HG02678 (cell line): ENCODE data around the gene GABRB2.
A peak's percentile ranks its signal among the peaks of the same experiment; 100 is the strongest.
"Not testable (repeated sequence)": the region's sequence is repeated elsewhere in the genome, so short reads cannot be mapped to it uniquely, and the experiment has no call there.

Source experiments
- ATAC-seq: cut with Tn5 transposase; IDR thresholded peaks from one replicate; pipeline ENCODE4 v1.9.1; 2021; ENCODE audit warnings: mild to moderate bottlenecking, moderate library complexity; ENCODE audit not compliant: unreplicated experiment

GABRB2 gene

DNA sequence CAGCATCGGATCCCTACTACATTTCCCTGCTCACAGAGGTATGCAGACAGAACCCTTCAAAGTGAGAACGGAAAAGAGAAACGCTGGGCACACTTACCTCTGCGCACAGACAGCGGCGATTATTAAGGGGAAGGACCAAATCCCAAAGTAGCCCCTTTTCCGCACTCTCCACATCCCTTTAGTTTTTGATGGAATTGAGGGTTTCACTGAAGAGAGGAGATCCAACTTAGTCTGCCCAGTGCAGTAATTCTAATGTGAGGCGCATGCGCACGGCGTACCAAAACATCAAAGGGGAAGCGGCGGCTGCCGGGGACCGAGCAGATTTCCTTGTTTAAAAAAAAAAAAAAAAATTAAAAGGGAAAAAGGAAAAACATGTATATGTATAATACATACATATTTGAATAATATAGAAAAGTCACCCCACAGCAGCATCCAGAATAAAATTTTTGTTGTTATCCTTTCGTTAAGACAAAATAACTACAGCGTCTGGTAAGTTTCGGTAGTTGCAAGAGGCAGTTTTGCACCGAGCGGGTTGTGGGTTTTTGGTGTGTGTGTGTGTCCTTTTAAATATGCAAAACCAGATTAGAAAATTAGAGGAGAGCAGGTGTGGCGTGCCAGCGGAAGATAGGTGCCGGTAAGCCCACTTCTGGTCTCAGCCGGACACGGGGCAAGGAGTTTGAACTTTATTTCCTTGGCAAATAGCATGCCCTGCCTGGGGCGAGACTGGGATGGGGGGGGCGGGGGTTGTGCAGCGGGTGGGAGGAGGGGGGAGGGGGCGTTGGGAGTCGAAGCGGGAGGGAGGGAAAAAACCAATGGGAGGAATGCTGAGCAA lies at the start of gene GABRB2:
Gene GABRB2 (minus strand): TSS at position 256 of the 832 bp plus-strand sequence. CDS start 82 bp downstream, at position 174.
- peak; percentile 67 for ATAC-seq

GRCh38 chr5:161585798-161586197 lies 39.3 kb upstream of the GABRB2 start:
- no peak for ATAC-seq

DNA sequence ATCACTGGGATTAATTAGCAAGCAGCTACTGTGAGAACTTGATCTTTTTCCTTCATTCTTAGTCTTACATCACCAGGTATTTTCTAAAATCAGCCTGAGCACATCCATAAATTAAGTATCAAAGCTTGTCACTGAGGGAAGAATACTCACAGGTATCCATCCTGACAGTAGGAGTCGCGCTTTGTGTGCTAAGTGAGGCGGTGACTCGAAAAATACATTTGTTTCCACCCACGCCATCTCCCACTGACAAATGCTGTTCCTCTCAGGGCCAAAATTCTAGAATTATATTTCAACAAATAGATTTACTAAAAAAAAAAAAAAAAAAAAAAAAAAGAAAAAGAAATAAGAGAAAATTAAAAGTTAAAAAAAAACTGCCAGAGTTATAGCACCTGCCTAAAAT lies 34.1 kb upstream of the GABRB2 start:
- ATAC-seq = no peak

DNA sequence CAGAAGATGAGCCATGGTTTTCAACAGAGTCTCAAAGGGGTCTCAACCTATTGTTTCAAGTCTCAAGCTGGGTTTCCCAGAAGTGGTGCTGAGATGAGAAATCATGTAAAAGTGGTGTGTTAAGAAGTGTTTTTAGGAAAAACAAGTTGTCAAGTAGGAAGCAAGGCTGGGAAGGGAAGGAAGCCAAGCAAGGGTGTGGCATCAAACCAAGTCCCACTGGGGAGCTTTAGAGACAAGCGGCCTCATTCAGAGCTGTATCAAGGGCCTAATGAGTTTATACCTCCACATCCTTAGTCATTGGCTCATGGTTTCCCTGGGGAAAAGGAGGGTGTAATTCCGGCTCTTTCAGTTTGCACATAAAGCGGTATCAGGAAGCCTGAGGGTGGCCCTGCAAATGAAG lies 26.4 kb upstream of the GABRB2 start:
- ATAC-seq = no peak

GRCh38 chr5:161566081-161566480 lies 19.6 kb upstream of the GABRB2 start:
- no peak for ATAC-seq

DNA sequence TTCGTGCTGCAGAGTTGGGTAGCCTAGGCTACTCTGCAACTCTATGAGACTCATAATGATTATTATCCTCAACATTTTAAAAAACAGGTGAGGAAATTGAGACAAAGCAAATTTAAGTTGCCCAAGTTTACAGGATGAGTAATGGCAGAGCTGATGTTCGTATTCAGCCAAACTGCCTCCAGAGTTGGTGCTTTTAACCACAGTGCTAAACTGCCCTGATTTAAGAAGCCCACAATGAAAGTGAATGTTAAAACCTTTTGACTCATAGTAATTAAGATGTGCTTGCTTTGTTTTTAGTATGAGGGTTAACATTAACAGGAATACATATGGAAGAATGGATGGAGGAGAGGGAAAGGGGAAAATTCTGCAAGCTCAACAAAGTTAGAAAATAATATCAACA lies 15.9 kb upstream of the GABRB2 start:
- no peak for ATAC-seq

GRCh38 chr5:161549106-161549505 lies 2.6 kb upstream of the GABRB2 start:
- no peak for ATAC-seq

DNA sequence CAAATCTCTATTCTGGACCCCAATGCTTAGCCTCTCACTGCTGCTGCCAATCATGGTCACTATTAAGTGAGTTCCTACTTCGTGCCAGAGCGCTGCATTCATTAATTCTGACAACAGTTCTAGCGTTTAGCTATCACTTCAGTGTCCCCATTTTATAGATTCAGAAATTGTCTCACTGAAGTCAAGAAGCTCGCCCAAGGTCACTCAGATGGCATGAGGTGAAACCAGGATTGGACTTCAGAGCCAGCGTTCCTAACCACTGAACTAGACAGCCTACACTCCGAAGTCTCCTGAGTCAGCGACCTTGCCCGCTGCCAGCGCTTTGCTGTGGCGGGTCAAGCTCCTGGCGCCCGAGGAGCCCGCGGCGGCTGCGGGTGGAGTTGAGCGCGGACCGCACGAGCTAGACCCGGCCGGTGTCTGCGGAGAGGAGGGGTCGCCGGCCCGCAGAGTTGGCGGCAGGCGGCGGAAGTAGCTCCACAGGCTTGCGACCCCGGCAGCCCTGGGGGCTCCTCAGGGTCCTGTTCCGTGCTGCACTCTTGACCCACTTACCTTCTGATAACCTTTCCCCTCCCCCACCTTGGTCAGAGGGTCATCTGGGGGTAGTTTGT lies 2.1 kb upstream of the GABRB2 start:
- ATAC-seq = no peak

DNA sequence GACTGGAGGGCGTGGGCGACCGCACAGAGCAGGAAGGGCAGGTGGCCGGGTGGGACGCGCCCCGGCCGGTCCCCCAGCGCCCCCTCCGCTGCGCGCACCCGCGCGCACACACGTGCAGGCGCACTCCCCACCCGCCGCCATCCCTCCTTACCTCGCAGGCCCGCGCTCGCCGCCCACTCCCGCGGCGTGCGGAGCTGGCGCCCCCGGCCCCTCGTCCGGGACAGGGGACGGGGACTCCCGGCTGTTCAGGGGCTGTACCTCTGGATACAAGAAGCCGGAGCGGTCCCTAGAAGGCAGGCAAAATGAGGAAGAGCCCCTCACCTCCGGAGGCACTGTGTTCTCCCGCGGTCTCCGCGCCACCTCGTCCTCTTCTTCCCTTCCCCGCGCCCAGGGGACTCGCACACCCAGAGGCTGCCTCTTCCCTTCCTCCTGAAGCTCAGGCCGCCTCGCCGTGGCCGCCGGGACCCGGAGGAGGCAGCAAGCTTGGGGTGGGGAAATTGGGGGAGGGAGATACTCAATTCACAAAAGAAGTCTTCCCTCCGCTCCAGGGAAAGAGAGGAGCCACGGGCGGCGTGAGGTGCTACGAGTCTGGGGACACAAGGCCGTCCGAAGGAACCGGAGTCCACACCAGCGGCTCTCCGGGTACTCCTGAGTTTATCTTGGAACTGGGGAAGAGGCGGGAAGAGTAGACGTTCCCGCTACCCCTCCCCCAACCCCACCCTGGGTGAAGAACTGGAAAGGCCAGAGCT lies 1.4 kb upstream of the GABRB2 start:
- no peak for ATAC-seq

DNA sequence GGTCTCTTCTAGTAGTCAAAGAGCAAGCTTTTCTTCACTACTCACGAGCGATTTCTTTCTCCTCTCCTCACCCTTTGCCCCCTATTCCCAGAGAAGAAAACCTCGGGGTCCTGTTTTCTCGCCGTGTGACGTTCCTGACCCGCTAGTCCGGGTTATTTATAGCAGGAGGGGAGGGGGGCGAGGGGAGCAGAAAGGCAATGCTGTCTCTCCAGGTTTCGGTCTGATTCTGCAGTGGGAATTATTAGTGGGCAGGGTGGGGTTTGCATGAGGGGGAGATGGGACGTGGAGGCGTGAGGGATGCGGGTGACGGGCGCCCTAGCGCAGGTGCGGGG lies 847 bp upstream of the GABRB2 start:
- no peak for ATAC-seq

DNA sequence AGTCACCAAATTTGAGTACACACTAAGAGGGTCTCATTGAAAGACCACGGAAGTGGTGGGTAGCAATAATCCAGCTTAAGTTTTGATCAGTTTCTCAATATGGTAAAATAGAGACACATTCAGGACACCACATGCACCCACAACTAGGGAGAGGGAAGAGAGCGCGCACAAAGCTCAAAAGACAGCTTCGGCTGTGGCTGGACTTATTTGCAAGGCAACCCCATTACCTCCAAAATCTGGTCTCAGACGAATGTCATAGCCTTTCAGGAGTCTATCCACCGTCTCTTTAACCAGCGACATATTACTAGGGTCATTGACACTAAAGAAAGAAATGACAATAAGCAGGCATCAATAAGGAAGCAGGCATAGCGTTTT lies 443 bp downstream of the GABRB2 start:
- peak; percentile 1 for ATAC-seq

DNA sequence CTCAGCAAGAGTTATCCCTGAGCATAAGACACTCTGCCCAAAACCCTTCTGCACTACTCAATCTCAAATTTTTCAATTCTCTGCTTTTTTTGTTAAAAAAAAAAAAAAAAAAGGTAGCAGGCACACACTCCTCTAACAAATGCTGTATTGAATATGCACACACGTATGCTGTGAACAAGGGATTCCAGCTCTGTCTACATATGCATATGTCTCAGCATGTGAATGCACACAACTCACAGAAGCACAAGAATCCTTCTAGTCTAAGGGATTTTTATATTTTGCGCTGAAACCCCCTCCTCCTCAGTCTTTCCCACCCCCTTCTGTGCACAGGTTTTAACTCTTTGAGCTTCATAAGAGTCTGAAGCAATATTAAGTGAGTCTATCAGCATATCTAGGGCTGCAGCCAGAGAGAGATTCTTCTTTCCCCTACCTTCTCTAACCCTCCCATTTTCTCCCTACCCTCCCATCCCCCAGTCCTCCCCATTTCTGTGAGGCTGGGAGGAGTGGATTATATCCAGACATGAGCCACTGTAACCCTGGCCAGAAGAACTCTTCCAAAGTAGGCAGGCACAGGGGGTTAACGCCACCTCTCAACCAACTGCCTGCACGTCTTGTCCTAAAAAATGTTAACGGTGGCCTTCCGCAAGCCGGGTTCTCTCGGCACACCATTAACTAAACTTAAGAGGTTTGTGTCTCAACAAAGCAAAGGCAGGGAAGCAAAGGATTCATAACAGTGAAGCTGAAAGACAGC lies 1.0 kb downstream of the GABRB2 start:
- no peak for ATAC-seq

GRCh38 chr5:161544350-161544765 lies 2.2 kb downstream of the GABRB2 start:
- ATAC-seq = peak; percentile 60

DNA sequence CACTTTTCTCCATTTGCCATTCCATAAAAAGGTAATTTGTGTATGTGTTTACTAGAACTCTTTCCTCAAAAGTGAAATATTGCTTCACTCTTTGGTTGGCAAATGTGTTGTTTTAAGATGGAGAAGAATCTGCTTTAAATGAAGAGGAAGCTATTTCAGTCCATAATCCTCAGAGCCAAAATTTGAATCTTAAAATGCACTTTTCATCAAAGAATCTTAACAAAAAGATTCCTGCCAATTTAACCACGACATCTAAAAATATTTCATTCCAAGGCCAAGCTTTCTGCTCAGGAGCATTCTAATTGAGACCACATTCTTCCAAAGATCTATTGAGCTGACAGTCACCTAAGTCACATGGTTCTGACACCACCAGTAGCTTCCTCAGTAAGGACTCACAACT lies 7.5 kb downstream of the GABRB2 start:
- no peak for ATAC-seq

DNA sequence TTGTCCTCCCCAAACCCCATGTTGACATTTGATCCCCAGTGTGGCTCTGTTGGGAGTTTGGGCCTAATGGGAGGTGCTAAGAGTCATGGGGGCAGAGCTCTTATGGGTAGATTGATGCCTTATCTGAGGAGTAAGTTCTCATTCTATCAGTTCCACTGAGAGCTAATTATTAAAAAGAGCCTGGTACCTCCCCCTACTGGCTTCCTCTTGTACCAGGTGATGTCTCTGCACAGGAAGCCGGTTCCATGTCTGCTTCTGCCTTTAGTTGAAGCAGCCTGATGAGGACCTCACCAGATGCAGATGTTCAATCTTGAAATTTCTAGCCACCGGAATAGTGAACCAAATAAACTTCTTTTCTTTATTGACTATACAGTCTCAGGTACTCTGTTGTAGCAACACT lies 10.8 kb downstream of the GABRB2 start:
- ATAC-seq = peak; percentile 57

DNA sequence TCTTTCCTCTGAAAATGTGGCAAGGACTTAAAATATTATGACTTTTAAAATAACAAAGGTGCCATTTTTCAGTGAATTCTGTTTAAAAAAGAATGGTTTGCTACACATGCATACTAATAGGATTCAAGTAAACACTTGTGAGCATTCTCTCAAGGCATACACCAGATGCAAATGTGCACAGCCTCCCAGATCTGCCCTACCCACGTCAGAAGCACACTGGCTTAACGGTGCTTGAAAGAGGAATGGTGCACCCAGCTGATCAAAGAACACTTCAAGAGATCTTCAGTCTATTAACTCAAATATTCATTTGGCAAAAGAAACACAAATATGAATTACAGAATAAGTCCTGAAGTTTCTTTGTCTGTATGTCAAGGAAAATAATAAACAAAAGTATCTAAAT lies 15.8 kb downstream of the GABRB2 start:
- ATAC-seq = no peak

- ATAC-seq = no peak
These were observed 32.6 kb downstream of the GABRB2 start for GRCh38 chr5:161513942-161514341.

- ATAC-seq = no peak
These were observed 38.9 kb downstream of the GABRB2 start for GRCh38 chr5:161507591-161507990.

DNA sequence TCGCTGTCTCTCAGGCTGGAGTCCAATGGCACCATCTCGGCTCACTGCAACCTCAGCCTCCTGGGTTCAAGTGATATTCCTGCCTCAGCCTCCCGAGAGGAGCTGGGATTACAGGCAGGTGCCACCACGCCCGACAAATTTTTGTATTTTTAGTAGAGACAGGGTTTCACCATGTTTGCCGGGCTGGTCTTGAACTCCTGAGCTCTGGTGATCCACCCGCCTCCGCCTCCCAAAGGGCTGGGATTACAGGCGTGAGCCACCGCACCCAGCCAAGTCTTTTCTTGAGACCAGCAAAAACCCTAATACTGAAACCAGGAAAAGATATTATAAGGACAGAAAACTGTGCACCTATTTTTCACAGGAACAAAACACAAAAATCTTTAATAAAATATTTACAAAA lies 41.4 kb downstream of the GABRB2 start:
- ATAC-seq = not testable (repeated sequence)

DNA sequence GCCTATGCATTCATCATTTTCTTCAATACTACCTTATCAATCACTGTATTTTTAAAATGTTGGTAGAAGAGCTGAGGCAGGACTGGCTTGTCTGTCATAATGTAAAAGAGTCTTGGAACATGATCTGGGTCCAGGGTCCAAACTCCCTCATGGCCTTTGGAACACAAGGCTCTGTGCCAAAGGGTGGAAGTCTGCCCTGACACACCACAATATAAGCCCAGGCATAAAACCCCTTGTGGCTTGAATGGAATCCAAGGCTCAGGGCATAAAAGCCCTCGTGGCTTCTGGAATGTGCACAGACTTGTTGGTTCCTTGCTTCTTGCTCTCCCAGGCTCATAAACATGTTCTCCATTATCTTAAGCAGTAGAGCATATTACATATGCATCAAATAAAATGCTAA lies 48.0 kb downstream of the GABRB2 start:
- ATAC-seq = no peak

- ATAC-seq = no peak
These were observed 62.8 kb downstream of the GABRB2 start for GRCh38 chr5:161483721-161484120.
